Spleen (tissue), 11 donors: ENCODE measurements around the gene UCP1. TPM values are rescaled to one million over a fixed set of nuclear protein-coding genes. Genes with fewer than 3 reads are reported as not detected.

ENCODE experiments used
- DNase-seq: peaks from one replicate; pipeline ENCODE4 v3.0.0-alpha.2; 2020
- H3K27ac ChIP-seq, 8 donors: fragments of 200-600 bp; sonication (generic) in 7 of 8; 1 replicate in 4 of 8; 2 replicates in 4 of 8; pipeline versions ENCODE4 v1.5.0 to v1.8.0; 2016 to 2021; ENCODE audit warnings: inconsistent platforms in 4 of 8, mild to moderate bottlenecking in 4 of 8, moderate library complexity in 1 of 8
- H3K27me3 ChIP-seq, 7 donors: fragments of 200-600 bp; sonication (generic) in 6 of 7; replicated peaks in 1 of 7; 1 replicate in 4 of 7; 2 replicates in 3 of 7; pipeline versions ENCODE4 v1.5.0 to v1.8.0; 2016 to 2021; ENCODE audit warnings: inconsistent platforms in 3 of 7, mild to moderate bottlenecking in 1 of 7
- H3K36me3 ChIP-seq, 6 donors: fragments of 200-600 bp; sonication (generic) in 5 of 6; 1 replicate in 4 of 6; 2 replicates in 2 of 6; pipeline versions ENCODE4 v1.5.0 to v1.8.0; 2016 to 2021; ENCODE audit warnings: inconsistent platforms in 2 of 6
- H3K4me1 ChIP-seq, 6 donors: fragments of 200-600 bp; sonication (generic) in 5 of 6; 1 replicate in 3 of 6; 2 replicates in 3 of 6; pipeline versions ENCODE4 v1.5.0 to v1.8.0; 2016 to 2021; ENCODE audit warnings: inconsistent platforms in 3 of 6
- H3K4me3 ChIP-seq, 8 donors: fragments of 200-600 bp; sonication (generic) in 7 of 8; 1 replicate in 4 of 8; 2 replicates in 4 of 8; pipeline versions ENCODE4 v1.5.0 to v1.8.0; 2016 to 2021; ENCODE audit warnings: inconsistent platforms in 4 of 8, mild to moderate bottlenecking in 4 of 8, moderate library complexity in 2 of 8
- H3K9me3 ChIP-seq, 8 donors: fragments of 200-600 bp; sonication (generic) in 7 of 8; 1 replicate in 4 of 8; 2 replicates in 4 of 8; pipeline versions ENCODE4 v1.5.0 to v1.8.0; 2016 to 2021; ENCODE audit warnings: inconsistent platforms in 4 of 8
- CTCF ChIP-seq, 11 experiments: fragments of 200-600 bp in 7 of 11; fragments of 450-650 bp in 4 of 11; sonication (generic) in 4 of 11; IDR thresholded peaks in 8 of 11; conservative IDR thresholded peaks in 3 of 11; 1 replicate in 7 of 11; 2 replicates in 4 of 11; pipeline versions ENCODE4 v1.4.0 to v1.8.0; 2016 to 2021; ENCODE audit warnings: antibody characterized with exemption in 11 of 11, inconsistent platforms in 4 of 11, mild to moderate bottlenecking in 1 of 11
- POLR2A ChIP-seq, 3 donors: fragments of 450-650 bp; IDR thresholded peaks; one replicate each; pipeline ENCODE4 v1.5.1; 2017; ENCODE audit warnings: antibody characterized with exemption in 3 of 3, mild to moderate bottlenecking in 1 of 3
- POLR2AphosphoS5 ChIP-seq, 3 donors: sonication (generic); formaldehyde crosslinking; IDR thresholded peaks; one replicate each; pipeline ENCODE4 v1.5.1; 2017; ENCODE audit warnings: antibody characterized with exemption in 3 of 3
- WGBS, 5 donors: extraction: QIAGEN DNeasy Blood & Tissue Kit in 3 of 5; methylation state at CpG; one replicate each; pipeline versions ENCODE4 v1.1.5 to v1.1.7; 2013 to 2018; 5-methylcytosine and 5-hydroxymethylcytosine counted together
- intact Hi-C: fragments of 100-400 bp; cut with DNase I; formaldehyde crosslinking; loops from one replicate; pipeline ENCODE4 v1.15.0; 2023; ENCODE audit warnings: low total_unique reads
- polyA plus RNA-seq, 3 donors: library from polyadenylated mRNA; stranded (reverse); fragments of 200-250 nt; gene quantifications; one replicate each; pipeline ENCODE4 v1.2.1, GENCODE V29; 2013
- total RNA-seq, 7 donors: library from RNA; depleted of rRNA in 3 of 7; stranded (reverse); fragments of >200 nt in 3 of 7; fragmentation: NEBNext Ultra II Directional in 4 of 7; extraction: Animal tissue kit (Norgen Biotek cat#: 25700) in 4 of 7; gene quantifications; one replicate each; pipeline versions ENCODE4 v1.1.0 to v1.2.1, GENCODE V29; 2016 to 2021
- donor health status: healthy with polysubstance abuse.
- donor health status: DM: no; HTN: no; CAD: no; lungs with moderate emphysema.
- donor health status: DM: no; HTN: no; CAD: no.
- donor health status: Bipolar disorder and iron deficiency.
- donor health status: healthy.
- donor health status: DM: no; HTN: no; CAD: no.
- donor health status: DM: yes; HTN: yes; CAD: no.

Gene UCP1
- total and polyA plus RNA-seq, 10 donors: not detected

GRCh38 chr4:140556372-140557085, 12.2 kb downstream of the UCP1 start:
- no peak overlapping the region for H3K4me3 ChIP-seq
- WGBS, 5 donors: 66 to 77% (median 68%) methylated on average over 6 of the region's 6 CpGs
- DNase-seq: no peak
- H3K4me1 ChIP-seq: peaks cover 0 to 15% (median 2%) of the 10 kb centered on the region in 6 donors
- TF ChIP-seq CTCF (IDR thresholded peaks at IDR 0.05 in 8 of 11, conservative IDR thresholded peaks at IDR 0.05 in 3 of 11) (no peak), POLR2AphosphoS5 (IDR thresholded peaks at IDR 0.05) (no peak), POLR2A (IDR thresholded peaks at IDR 0.05) (no peak)
- no peak overlapping the region for H3K27ac ChIP-seq
- H3K27me3 ChIP-seq: peaks cover 0 to 15% (median 0%) of the 10 kb centered on the region in 7 donors
- intact Hi-C loops: no loop called here
- H3K9me3 ChIP-seq: no peaks in the 10 kb centered on the region
- peaks cover 0 to 14% (median under 1%) of the 10 kb centered on the region in 6 donors for H3K36me3 ChIP-seq

- 88 to 95% (median 95%) methylated on average over 4 of the region's 4 CpGs for whole genome bisulfite sequencing, 5 donors
- Histone ChIP-seq H3K4me1 (no peaks in the 10 kb centered on the region), H3K4me3 (no peak overlapping the region), H3K27me3 (no peaks in the 10 kb centered on the region), H3K9me3 (no peaks in the 10 kb centered on the region), H3K27ac (no peak overlapping the region), H3K36me3 (peaks cover 0 to 59% (median 10%) of the 10 kb centered on the region in 6 donors)
- intact Hi-C loops: no loop called here
- TF ChIP-seq POLR2A (IDR thresholded peaks at IDR 0.05) (no peak), POLR2AphosphoS5 (IDR thresholded peaks at IDR 0.05) (no peak), CTCF (IDR thresholded peaks at IDR 0.05 in 8 of 11, conservative IDR thresholded peaks at IDR 0.05 in 3 of 11) (no peak)
- DNase-seq: no peak
Observed at GRCh38 chr4:140533951-140534480, 34.7 kb downstream of the UCP1 start.

- WGBS, 5 donors: 65 to 85% (median 71%) methylated on average over 1 of the region's 1 CpG
- Histone ChIP-seq H3K9me3 (no peaks in the 10 kb centered on the region), H3K4me1 (peaks cover 0 to 19% (median 11%) of the 10 kb centered on the region in 6 donors), H3K36me3 (peaks cover 0 to 38% (median 4%) of the 10 kb centered on the region in 6 donors), H3K4me3 (no peak overlapping the region), H3K27ac (no peak overlapping the region), H3K27me3 (no peaks in the 10 kb centered on the region)
- no peak for DNase-seq
- intact Hi-C loops: no loop called here
- TF ChIP-seq POLR2AphosphoS5 (IDR thresholded peaks at IDR 0.05) (no peak), POLR2A (IDR thresholded peaks at IDR 0.05) (no peak), CTCF (IDR thresholded peaks at IDR 0.05 in 8 of 11, conservative IDR thresholded peaks at IDR 0.05 in 3 of 11) (no peak)
Observed at GRCh38 chr4:140529434-140529833, 39.3 kb downstream of the UCP1 start.
